ENCODE data around the gene MEGF8. TPM values are rescaled to one million over a fixed set of nuclear protein-coding genes. Genes with fewer than 3 reads are reported as not detected.

Gene MEGF8
- total and polyA plus RNA-seq, 10 of the 15 experiments (the other 5 are each of a cell fraction or from before 2014, with no cell fraction given) = 0.43 to 12.8 (median 2.7) TPM

GRCh38 chr19:42401365-42402303 lies 76.2 kb downstream of the MEGF8 start:
- H3K36me3 ChIP-seq (ENCODE audit: control insufficient read depth in 2 of 2, insufficient read depth in 2 of 2, low read length in 1 of 2) = peaks cover 0 to 5% of the 10 kb centered on the region in 2 experiments; a peak in 3 of 4 replicates
- peaks cover 5% of the 10 kb centered on the region for H3K79me2 ChIP-seq (ENCODE audit: control insufficient read depth, insufficient read depth, low read length)
- SMC1A ChIA-PET (ENCODE audit: uncharacterized antibody, unreplicated experiment) = interaction anchor here (0.9 to 1.8 kb wide), 4 partner anchors 28 to 36 kb away, joined by 3 to 5 read pairs (median 4); no protein-coding TSS in a partner anchor
- no peaks in the 10 kb centered on the region for H4K20me1 ChIP-seq (ENCODE audit: control insufficient read depth, insufficient read depth)
- intact Hi-C loops (cut with micrococcal nuclease; ENCODE audit: unreplicated experiment) = no loop called here
- no peak overlapping the region for H3K27ac ChIP-seq (ENCODE audit: control insufficient read depth, insufficient read depth)
- BruUV-seq (replicated peaks) = no TSS peak
- peak overlapping the region; percentile 77 for H3K4me2 ChIP-seq (ENCODE audit: control insufficient read depth, insufficient read depth)
- H2AFZ ChIP-seq (ENCODE audit: control insufficient read depth, low read depth, low read length) = peak overlapping the region; percentile 23; the same call in 1 of the 2 replicates
- POLR2A ChIA-PET = interaction anchor here (0.6 to 1.7 kb wide), 2 partner anchors 15 to 22 kb away, joined by 4 to 5 read pairs; no protein-coding TSS in a partner anchor
- peak overlapping the region; percentile 60 for H3K4me3 ChIP-seq
- WGBS (ENCODE audit: insufficient coverage, insufficient replicate concordance, low lambda C conversion rate, missing lambda C conversion rate) = 3% methylated on average over 65 of the region's 80 CpGs
- DNase-seq (ENCODE audit: low read depth, low spot score) (no peak), ATAC-seq (peak; percentile 69), FAIRE-seq (peak; percentile 74)
- in situ Hi-C loops (cut with MboI) = no loop called here
- peaks cover 5% of the 10 kb centered on the region for H3K4me1 ChIP-seq (ENCODE audit: control insufficient read depth, insufficient read depth, low read length)
- RAD21 ChIA-PET (ENCODE audit: unreplicated experiment) = interaction anchor here (0.5 to 1.3 kb wide), 3 partner anchors 22 to 269 kb away, joined by 3 to 4 read pairs (median 3); no protein-coding TSS in a partner anchor
- no peak overlapping the region for H3K9ac ChIP-seq (ENCODE audit: control insufficient read depth, insufficient read depth, low read length)
- CTCF ChIA-PET = interaction anchor here (0.6 to 4.9 kb wide), 13 partner anchors 9 to 301 kb away, joined by 3 to 22 read pairs (median 4); partner anchors contain the start of gene POU2F2
- H3K9me3 ChIP-seq (replicated peaks; ENCODE audit: control insufficient read depth, insufficient read depth, low read length) = no peaks in the 10 kb centered on the region
- no peaks in the 10 kb centered on the region for H3K27me3 ChIP-seq (replicated peaks in 1 of 2; ENCODE audit: control insufficient read depth in 2 of 2, insufficient read depth in 2 of 2, low read length in 1 of 2)
- TF ChIP-seq ZNF687 (IDR thresholded peaks at IDR 0.05) (peak; percentile 41; the same call in 1 of the 2 replicates), MEF2B (IDR thresholded peaks at IDR 0.05; ENCODE audit: partially characterized antibody, poor library complexity, severe bottlenecking) (no peak), YY1 (IDR thresholded peaks at IDR 0.05; ENCODE audit: low read depth, low read length) (0 out of 2 replicates have a peak, but pooled peaks have one; percentile 23), NR2F1 (conservative IDR thresholded peaks at IDR 0.05) (no peak), USF2 (IDR thresholded peaks at IDR 0.05; ENCODE audit: borderline replicate concordance, low read depth, low read length) (no peak), MEF2A (IDR thresholded peaks at IDR 0.05; ENCODE audit: insufficient read depth, low read depth, low read length) (no peak), JUNB (IDR thresholded peaks at IDR 0.05) (no peak), ESRRA (IDR thresholded peaks at IDR 0.05; ENCODE audit: low read length) (no peak), IKZF2 (IDR thresholded peaks at IDR 0.05) (peak in 1 of 2 experiments; percentile 39; a peak in 1 of 4 replicates), RAD21 (IDR thresholded peaks at IDR 0.05; ENCODE audit: insufficient read depth, low read depth, low read length) (peak; percentile 47), ZBTB33 (IDR thresholded peaks at IDR 0.05) (no peak), CREM (IDR thresholded peaks at IDR 0.05; ENCODE audit: low read depth) (no peak), ZNF384 (IDR thresholded peaks at IDR 0.05; ENCODE audit: borderline replicate concordance, low read depth, low read length) (no peak)

Data from GM12878 (cell line).